HepG2 (cell line): ENCODE data around the gene PEA15. TPM values are rescaled to one million over a fixed set of nuclear protein-coding genes. Genes with fewer than 3 reads are reported as not detected.

ENCODE experiments used
- BCL6 ChIP-seq: IDR thresholded peaks from 2 replicates; pipeline ENCODE4 v1.6.1; 2016; ENCODE audit warnings: missing genetic modification reagents, missing compliant biosample characterization
- BRD4 ChIP-seq: sonication (generic); formaldehyde crosslinking; IDR thresholded peaks from 2 replicates; pipeline ENCODE4 v1.4.0; 2020; ENCODE audit warnings: missing genetic modification reagents
- CCAR2 ChIP-seq: fragments of 200-400 bp; formaldehyde crosslinking; optimal IDR thresholded peaks from 2 replicates; pipeline ENCODE3; 2018; ENCODE audit warnings: low read depth, mild to moderate bottlenecking, low read length, moderate library complexity
- CEBPB ChIP-seq: IDR thresholded peaks from 2 replicates; pipeline ENCODE4 v1.6.1; 2011; ENCODE audit warnings: low read depth, low read length, improper control_type of control experiment, borderline replicate concordance
- CREM ChIP-seq, 2 experiments: sonication (generic) in 1 of 2; formaldehyde crosslinking in 1 of 2; IDR thresholded peaks; 2 replicates each; pipeline versions ENCODE4 v1.4.0 to v1.6.1; 2016 to 2020; ENCODE audit warnings: antibody characterized with exemption in 1 of 2, mild to moderate bottlenecking in 1 of 2, missing genetic modification reagents in 1 of 2
- HCFC1 ChIP-seq: fragments of 150-350 bp; IDR thresholded peaks from 2 replicates; pipeline ENCODE4 v1.6.1; 2014; ENCODE audit warnings: low read depth, low read length
- POLR2G ChIP-seq: fragments of 200-400 bp; formaldehyde crosslinking; IDR thresholded peaks from 2 replicates; pipeline ENCODE4 v1.6.1; 2018; ENCODE audit warnings: mild to moderate bottlenecking, low read depth, low read length, moderate library complexity
- RELA ChIP-seq: sonication (generic); formaldehyde crosslinking; IDR thresholded peaks from 2 replicates; pipeline ENCODE4 v1.4.0; 2020; ENCODE audit warnings: missing genetic modification reagents
- SALL2 ChIP-seq: sonication (generic); formaldehyde crosslinking; IDR thresholded peaks from 2 replicates; pipeline ENCODE4 v1.8.1; 2023; ENCODE audit warnings: mild to moderate bottlenecking, missing genetic modification reagents, inconsistent platforms
- SNAI1 ChIP-seq: sonication (generic); formaldehyde crosslinking; IDR thresholded peaks from 2 replicates; pipeline ENCODE4 v1.5.0; 2020; ENCODE audit warnings: mild to moderate bottlenecking, missing genetic modification reagents, borderline replicate concordance
- STAT5B ChIP-seq: sonication (generic); formaldehyde crosslinking; IDR thresholded peaks from 2 replicates; pipeline ENCODE4 v1.4.0; 2020; ENCODE audit warnings: missing genetic modification reagents
- TARDBP ChIP-seq: sonication (generic); formaldehyde crosslinking; IDR thresholded peaks from 2 replicates; pipeline ENCODE4 v1.8.0; 2022; ENCODE audit warnings: mild to moderate bottlenecking, missing genetic modification reagents
- U2AF1 ChIP-seq: fragments of 200-400 bp; formaldehyde crosslinking; optimal IDR thresholded peaks from 2 replicates; pipeline ENCODE3; 2017; ENCODE audit warnings: mild to moderate bottlenecking, low read depth, low read length
- ZMYM3 ChIP-seq: sonication (generic); formaldehyde crosslinking; IDR thresholded peaks from 2 replicates; pipeline ENCODE4 v1.5.1; 2020; ENCODE audit warnings: mild to moderate bottlenecking, missing genetic modification reagents
- ZNF782 ChIP-seq: sonication (generic); formaldehyde crosslinking; IDR thresholded peaks from 2 replicates; pipeline ENCODE4 v1.4.0; 2020; ENCODE audit warnings: missing genetic modification reagents, mild to moderate bottlenecking, borderline replicate concordance
- ZNF792 ChIP-seq: IDR thresholded peaks from 2 replicates; pipeline ENCODE4 v1.6.1; 2016
- ZSCAN21 ChIP-seq: sonication (generic); formaldehyde crosslinking; IDR thresholded peaks from 2 replicates; pipeline ENCODE4 v1.8.0; 2022; ENCODE audit warnings: mild to moderate bottlenecking, missing genetic modification reagents, moderate library complexity, borderline replicate concordance
- polyA plus RNA-seq, 8 experiments: library from polyadenylated mRNA; depleted of rRNA in 3 of 8; stranded (reverse) in 7 of 8; unstranded in 1 of 8; fragments of >200 nt; fragmentation: Illumina TruSeq in 4 of 8; extraction: Trizol in 4 of 8; gene quantifications; 2 replicates each; pipeline versions ENCODE4 v1.2.1 to v1.2.3, GENCODE V29; 2011 to 2016; ENCODE audit warnings: low read depth in 4 of 8, missing spikeins in 1 of 8, mixed read lengths in 1 of 8; ENCODE audit not compliant: insufficient read depth in 1 of 8
- total RNA-seq, 5 experiments: library from RNA; depleted of rRNA; stranded (reverse); fragments of >200 nt; fragmentation: Illumina TruSeq; extraction: Trizol; gene quantifications; 2 replicates each; pipeline ENCODE4 v1.2.3, GENCODE V29; 2016; ENCODE audit warnings: low read depth in 1 of 5
- TF ChIP-seq, protein P1 (sequence below): sonication (generic); formaldehyde crosslinking; IDR thresholded peaks from 2 replicates; pipeline ENCODE4 v1.4.0; 2020; ENCODE audit warnings: mild to moderate bottlenecking, low read depth, missing genetic modification reagents
- TF ChIP-seq, protein P2 (sequence below): IDR thresholded peaks from 2 replicates; pipeline ENCODE4 v1.6.1; 2016; ENCODE audit warnings: mild to moderate bottlenecking
- TF ChIP-seq, protein P3 (sequence below), 2 experiments: sonication (generic) in 1 of 2; formaldehyde crosslinking in 1 of 2; IDR thresholded peaks; 2 replicates each; pipeline versions ENCODE4 v1.4.0 to v1.6.1; 2016 to 2020; ENCODE audit warnings: borderline replicate concordance in 1 of 2, low read depth in 1 of 2, mild to moderate bottlenecking in 1 of 2, missing genetic modification reagents in 1 of 2
- TF ChIP-seq, protein P4 (sequence below): sonication (generic); formaldehyde crosslinking; conservative IDR thresholded peaks from 2 replicates; pipeline ENCODE4 v1.5.0; 2020; ENCODE audit warnings: missing genetic modification reagents

Gene PEA15
- total and polyA plus RNA-seq, 2 of the 13 experiments (the other 11 are each of a cell fraction or from before 2014, with no cell fraction given) = 12.1 to 35.2 TPM

DNA sequence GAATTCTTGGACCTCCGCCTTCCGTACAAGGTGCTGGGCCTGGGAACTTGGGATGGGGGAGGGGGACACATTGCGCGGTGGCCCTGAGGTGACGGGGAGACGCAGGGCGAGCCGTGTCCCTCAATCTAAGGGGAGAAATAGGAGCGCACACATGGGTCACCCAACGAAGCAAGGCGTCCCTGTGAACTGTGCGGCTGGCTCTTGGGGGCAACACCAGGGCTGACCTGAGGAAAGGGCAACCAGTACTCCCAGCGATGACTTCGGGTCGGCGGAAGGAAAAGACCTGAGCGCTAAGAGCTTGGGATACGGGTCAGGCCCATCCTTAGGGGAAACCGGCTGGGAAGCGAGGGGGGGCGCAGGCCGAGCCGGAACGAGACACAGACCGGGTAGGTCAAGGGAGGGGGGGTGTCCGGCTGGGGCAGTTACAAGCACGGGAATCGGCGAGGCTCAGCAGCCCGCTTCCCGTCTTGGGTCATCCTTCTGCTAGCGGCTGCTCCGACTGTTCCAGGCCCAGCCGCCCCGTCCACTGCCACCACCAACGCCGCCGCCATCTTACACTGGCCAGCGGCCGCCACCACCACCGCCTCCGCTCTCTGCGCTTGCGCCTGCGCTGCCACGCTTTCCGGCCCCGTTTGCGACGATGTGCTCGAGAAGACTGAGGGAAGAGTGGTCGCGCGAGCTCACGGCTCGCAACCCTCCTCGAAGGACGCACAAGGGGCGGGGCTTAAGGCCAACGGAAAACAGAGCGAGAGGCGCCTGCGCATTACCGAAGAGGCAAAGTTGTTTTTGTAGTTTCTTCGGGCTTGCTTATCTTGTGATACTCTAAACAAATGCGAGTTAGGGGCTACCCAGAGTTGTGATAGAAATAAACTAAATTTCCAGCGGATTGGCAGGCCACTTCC is 57.0 kb downstream of the PEA15 start, which contains the start of gene DCAF8 (continued):
- TF ChIP-seq CEBPB (no peak), ZNF792 (CRISPR knock-in tag) (peak; percentile 73; the same call in 1 of the 2 replicates), ZNF782 (CRISPR knock-in tag) (no peak), ZSCAN21 (no peak), RELA (CRISPR knock-in tag) (no peak), TARDBP (no peak; the same call in 1 of the 2 replicates), U2AF1 (peak; percentile 12), POLR2G (peak; percentile 95), SNAI1 (0 out of 2 replicates have a peak, but pooled peaks have one; percentile 69), BRD4 (CRISPR knock-in tag) (peak; percentile 99), CREM (IDR thresholded peaks at IDR 0.05) (peak; percentile 33; the same call in 1 of the 2 replicates), CREM (CRISPR knock-in tag; IDR thresholded peaks at IDR 0.05) (no peak), ZMYM3 (CRISPR knock-in tag) (no peak), STAT5B (0 out of 2 replicates have a peak, but pooled peaks have one; percentile 19), SALL2 (CRISPR knock-in tag) (peak; percentile 43; the same call in 1 of the 2 replicates), HCFC1 (peak; percentile 54; the same call in 1 of the 2 replicates), BCL6 (CRISPR knock-in tag) (peak; percentile 60), CCAR2 (no peak)
- TF ChIP-seq, protein P1, sequence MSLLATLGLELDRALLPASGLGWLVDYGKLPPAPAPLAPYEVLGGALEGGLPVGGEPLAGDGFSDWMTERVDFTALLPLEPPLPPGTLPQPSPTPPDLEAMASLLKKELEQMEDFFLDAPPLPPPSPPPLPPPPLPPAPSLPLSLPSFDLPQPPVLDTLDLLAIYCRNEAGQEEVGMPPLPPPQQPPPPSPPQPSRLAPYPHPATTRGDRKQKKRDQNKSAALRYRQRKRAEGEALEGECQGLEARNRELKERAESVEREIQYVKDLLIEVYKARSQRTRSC (CRISPR knock-in tag) = no peak
- TF ChIP-seq, protein P2, sequence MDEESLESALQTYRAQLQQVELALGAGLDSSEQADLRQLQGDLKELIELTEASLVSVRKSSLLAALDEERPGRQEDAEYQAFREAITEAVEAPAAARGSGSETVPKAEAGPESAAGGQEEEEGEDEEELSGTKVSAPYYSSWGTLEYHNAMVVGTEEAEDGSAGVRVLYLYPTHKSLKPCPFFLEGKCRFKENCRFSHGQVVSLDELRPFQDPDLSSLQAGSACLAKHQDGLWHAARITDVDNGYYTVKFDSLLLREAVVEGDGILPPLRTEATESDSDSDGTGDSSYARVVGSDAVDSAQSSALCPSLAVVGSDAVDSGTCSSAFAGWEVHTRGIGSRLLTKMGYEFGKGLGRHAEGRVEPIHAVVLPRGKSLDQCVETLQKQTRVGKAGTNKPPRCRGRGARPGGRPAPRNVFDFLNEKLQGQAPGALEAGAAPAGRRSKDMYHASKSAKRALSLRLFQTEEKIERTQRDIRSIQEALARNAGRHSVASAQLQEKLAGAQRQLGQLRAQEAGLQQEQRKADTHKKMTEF (CRISPR knock-in tag) = peak; percentile 77; the same call in 1 of the 2 replicates
- TF ChIP-seq, protein P3, sequence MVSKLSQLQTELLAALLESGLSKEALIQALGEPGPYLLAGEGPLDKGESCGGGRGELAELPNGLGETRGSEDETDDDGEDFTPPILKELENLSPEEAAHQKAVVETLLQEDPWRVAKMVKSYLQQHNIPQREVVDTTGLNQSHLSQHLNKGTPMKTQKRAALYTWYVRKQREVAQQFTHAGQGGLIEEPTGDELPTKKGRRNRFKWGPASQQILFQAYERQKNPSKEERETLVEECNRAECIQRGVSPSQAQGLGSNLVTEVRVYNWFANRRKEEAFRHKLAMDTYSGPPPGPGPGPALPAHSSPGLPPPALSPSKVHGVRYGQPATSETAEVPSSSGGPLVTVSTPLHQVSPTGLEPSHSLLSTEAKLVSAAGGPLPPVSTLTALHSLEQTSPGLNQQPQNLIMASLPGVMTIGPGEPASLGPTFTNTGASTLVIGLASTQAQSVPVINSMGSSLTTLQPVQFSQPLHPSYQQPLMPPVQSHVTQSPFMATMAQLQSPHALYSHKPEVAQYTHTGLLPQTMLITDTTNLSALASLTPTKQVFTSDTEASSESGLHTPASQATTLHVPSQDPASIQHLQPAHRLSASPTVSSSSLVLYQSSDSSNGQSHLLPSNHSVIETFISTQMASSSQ (IDR thresholded peaks at IDR 0.05; ENCODE audit: low read depth) = no peak
- TF ChIP-seq, protein P3 (CRISPR knock-in tag; IDR thresholded peaks at IDR 0.05; ENCODE audit: borderline replicate concordance) = peak; percentile 16; the same call in 1 of the 2 replicates
- TF ChIP-seq, protein P4, sequence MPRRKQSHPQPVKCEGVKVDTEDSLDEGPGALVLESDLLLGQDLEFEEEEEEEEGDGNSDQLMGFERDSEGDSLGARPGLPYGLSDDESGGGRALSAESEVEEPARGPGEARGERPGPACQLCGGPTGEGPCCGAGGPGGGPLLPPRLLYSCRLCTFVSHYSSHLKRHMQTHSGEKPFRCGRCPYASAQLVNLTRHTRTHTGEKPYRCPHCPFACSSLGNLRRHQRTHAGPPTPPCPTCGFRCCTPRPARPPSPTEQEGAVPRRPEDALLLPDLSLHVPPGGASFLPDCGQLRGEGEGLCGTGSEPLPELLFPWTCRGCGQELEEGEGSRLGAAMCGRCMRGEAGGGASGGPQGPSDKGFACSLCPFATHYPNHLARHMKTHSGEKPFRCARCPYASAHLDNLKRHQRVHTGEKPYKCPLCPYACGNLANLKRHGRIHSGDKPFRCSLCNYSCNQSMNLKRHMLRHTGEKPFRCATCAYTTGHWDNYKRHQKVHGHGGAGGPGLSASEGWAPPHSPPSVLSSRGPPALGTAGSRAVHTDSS (CRISPR knock-in tag) = no peak
